RWPE2 (cell line): ENCODE results near the gene MSH6.

Experiments used
- ATAC-seq: fragments of 200-7000 bp; cut with Tn5 transposase; 3 replicates; pipeline ENCODE4 v1.9.1; 2021; ENCODE audit warnings: low read depth
- DNase-seq: peaks from one replicate; pipeline ENCODE4 v3.0.0-alpha.2; 2020; ENCODE audit warnings: low spot score
- H3K27ac ChIP-seq: fragments of 450-650 bp; 2 replicates; pipeline ENCODE4 v1.5.1; 2017; ENCODE audit warnings: mild to moderate bottlenecking; ENCODE audit not compliant: poor library complexity, severe bottlenecking
- H3K27me3 ChIP-seq: fragments of 250-450 bp; sonication (Bioruptor Pico); 2 replicates; pipeline ENCODE4 v1.5.1; 2021; ENCODE audit warnings: mild to moderate bottlenecking, moderate library complexity; ENCODE audit not compliant: insufficient read depth, poor library complexity, severe bottlenecking
- H3K36me3 ChIP-seq: fragments of 250-450 bp; sonication (Bioruptor Pico); 2 replicates; pipeline ENCODE4 v1.5.1; 2020; ENCODE audit warnings: low read depth, mild to moderate bottlenecking, moderate library complexity
- H3K4me1 ChIP-seq: fragments of 250-450 bp; sonication (Bioruptor Pico); 2 replicates; pipeline ENCODE4 v1.5.1; 2021; ENCODE audit warnings: mild to moderate bottlenecking, moderate library complexity; ENCODE audit not compliant: insufficient read depth, poor library complexity, severe bottlenecking
- H3K4me3 ChIP-seq: fragments of 250-450 bp; sonication (Bioruptor Pico); 2 replicates; pipeline ENCODE4 v1.5.1; 2021; ENCODE audit warnings: mild to moderate bottlenecking, moderate library complexity; ENCODE audit not compliant: severe bottlenecking
- H3K9me3 ChIP-seq: fragments of 250-450 bp; sonication (Bioruptor Pico); 2 replicates; pipeline ENCODE4 v1.5.1; 2021; ENCODE audit warnings: mild to moderate bottlenecking, moderate library complexity; ENCODE audit not compliant: severe bottlenecking
- TF ChIP-seq, protein P1 (sequence below): fragments of 450-650 bp; IDR thresholded peaks from one replicate; pipeline ENCODE4 v1.5.1; 2017; ENCODE audit warnings: mild to moderate bottlenecking, moderate library complexity; ENCODE audit not compliant: poor library complexity, severe bottlenecking

The MSH6 gene

GRCh38 chr2:47782381-47782670 lies 619 bp upstream of the MSH6 start:
- TF ChIP-seq, protein P1, sequence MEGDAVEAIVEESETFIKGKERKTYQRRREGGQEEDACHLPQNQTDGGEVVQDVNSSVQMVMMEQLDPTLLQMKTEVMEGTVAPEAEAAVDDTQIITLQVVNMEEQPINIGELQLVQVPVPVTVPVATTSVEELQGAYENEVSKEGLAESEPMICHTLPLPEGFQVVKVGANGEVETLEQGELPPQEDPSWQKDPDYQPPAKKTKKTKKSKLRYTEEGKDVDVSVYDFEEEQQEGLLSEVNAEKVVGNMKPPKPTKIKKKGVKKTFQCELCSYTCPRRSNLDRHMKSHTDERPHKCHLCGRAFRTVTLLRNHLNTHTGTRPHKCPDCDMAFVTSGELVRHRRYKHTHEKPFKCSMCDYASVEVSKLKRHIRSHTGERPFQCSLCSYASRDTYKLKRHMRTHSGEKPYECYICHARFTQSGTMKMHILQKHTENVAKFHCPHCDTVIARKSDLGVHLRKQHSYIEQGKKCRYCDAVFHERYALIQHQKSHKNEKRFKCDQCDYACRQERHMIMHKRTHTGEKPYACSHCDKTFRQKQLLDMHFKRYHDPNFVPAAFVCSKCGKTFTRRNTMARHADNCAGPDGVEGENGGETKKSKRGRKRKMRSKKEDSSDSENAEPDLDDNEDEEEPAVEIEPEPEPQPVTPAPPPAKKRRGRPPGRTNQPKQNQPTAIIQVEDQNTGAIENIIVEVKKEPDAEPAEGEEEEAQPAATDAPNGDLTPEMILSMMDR: no peak
- H3K9me3 ChIP-seq: no peaks in the 10 kb centered on the region
- peak overlapping the region; percentile 84 for H3K27ac ChIP-seq
- DNase-seq (no peak), ATAC-seq (peak; percentile 3; the same call in 1 of the 3 replicates)
- peak overlapping the region; percentile 81 for H3K4me3 ChIP-seq
- H3K4me1 ChIP-seq: no peaks in the 10 kb centered on the region
- H3K27me3 ChIP-seq: no peaks in the 10 kb centered on the region
- peaks cover 18% of the 10 kb centered on the region for H3K36me3 ChIP-seq

- H3K36me3 ChIP-seq: peaks cover 18% of the 10 kb centered on the region
- TF ChIP-seq, protein P1: no peak
- H3K27me3 ChIP-seq: no peaks in the 10 kb centered on the region
- peak overlapping the region; percentile 81 for H3K4me3 ChIP-seq
- H3K9me3 ChIP-seq: no peaks in the 10 kb centered on the region
- peak overlapping the region; percentile 84 for H3K27ac ChIP-seq
- H3K4me1 ChIP-seq: no peaks in the 10 kb centered on the region
- peak; percentile 77 for DNase-seq
- peak; percentile 50 for ATAC-seq
Observed at GRCh38 chr2:47783486-47784351, 774 bp downstream of the MSH6 start.

DNA sequence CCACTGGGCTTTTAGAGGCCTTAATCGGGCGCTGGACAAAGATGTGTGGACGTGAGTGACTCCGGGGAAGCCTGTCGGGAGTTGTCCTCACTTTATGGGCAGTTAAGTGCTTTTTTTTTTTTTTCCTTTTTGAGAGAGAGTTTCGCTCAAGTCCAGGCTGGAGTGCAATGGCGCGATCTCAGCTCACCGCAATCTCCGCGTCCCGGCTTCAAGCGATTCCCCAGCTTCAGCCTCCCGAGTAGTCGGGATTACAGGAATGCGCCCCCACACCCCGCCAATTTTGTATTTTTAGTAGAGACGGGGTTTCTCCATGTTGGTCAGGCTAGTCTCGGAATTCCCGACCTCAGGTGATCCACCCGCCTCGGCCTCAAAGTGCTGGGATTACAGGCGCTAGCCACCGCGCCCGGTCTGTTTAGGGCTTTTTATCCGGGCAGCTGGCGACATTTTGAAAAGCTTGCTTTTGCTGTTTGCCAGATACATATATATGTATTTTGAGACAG lies 1.5 kb downstream of the MSH6 start:
- no peaks in the 10 kb centered on the region for H3K4me1 ChIP-seq
- peaks cover 23% of the 10 kb centered on the region for H3K36me3 ChIP-seq
- ATAC-seq (no peak), DNase-seq (no peak)
- no peaks in the 10 kb centered on the region for H3K9me3 ChIP-seq
- peak overlapping the region; percentile 81 for H3K4me3 ChIP-seq
- H3K27ac ChIP-seq: no peak overlapping the region
- TF ChIP-seq, protein P1: no peak
- no peaks in the 10 kb centered on the region for H3K27me3 ChIP-seq

GRCh38 chr2:47785986-47786385 lies 3.0 kb downstream of the MSH6 start:
- TF ChIP-seq, protein P1: no peak
- ATAC-seq (no peak), DNase-seq (no peak)
- no peak overlapping the region for H3K4me3 ChIP-seq
- no peak overlapping the region for H3K27ac ChIP-seq
- no peaks in the 10 kb centered on the region for H3K4me1 ChIP-seq
- H3K9me3 ChIP-seq: no peaks in the 10 kb centered on the region
- no peaks in the 10 kb centered on the region for H3K27me3 ChIP-seq
- peaks cover 39% of the 10 kb centered on the region for H3K36me3 ChIP-seq
